HG03342 (cell line): Measurements from ENCODE around the gene ADGRL1.

Experiments
- ATAC-seq: cut with Tn5 transposase; IDR thresholded peaks from one replicate; pipeline ENCODE4 v1.9.1; 2021; ENCODE audit warnings: mild to moderate bottlenecking, moderate library complexity; ENCODE audit not compliant: unreplicated experiment

ADGRL1 gene

GRCh38 chr19:14145381-14145780 lies 60.6 kb downstream of the ADGRL1 start:
- no peak for ATAC-seq

- ATAC-seq = no peak
Measured at GRCh38 chr19:14142262-14143190, 63.4 kb downstream of the ADGRL1 start.

- ATAC-seq = no peak
Measured at GRCh38 chr19:14141041-14141440, 64.9 kb downstream of the ADGRL1 start.

- ATAC-seq = no peak
Measured at GRCh38 chr19:14139944-14140343, 66.0 kb downstream of the ADGRL1 start.

DNA sequence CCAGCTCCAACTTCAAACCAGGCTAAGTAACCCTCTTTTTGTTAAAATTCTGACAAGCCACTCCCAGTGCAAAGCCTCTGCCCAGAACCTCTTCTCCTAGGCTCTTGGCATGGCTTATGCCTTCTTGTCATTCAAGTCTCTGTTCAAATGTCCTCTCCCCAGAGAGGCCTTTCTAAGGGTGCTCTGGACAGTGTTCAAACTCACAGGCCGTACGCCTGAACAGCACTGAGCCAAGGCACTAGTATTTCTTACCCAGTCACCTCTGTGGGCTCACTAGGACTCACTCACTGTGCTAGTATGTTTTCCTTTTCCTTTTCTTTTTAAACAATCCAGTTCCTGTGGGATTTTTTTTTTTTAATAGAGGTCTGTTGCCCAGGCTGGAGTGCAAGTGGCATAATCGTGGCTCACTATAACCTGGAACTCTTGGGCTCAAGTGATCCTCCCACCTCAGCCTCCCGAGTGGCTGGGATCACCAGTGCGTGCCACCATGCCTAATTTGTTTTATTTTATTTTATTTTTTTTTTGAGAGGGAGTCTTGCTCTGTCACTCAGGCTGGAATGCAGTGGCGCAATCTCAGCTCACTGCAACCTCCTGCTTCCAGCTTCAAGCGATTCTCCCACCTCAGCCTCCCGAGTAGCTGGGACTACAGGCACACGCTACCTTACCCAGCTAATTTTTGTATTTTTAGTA lies 67.2 kb downstream of the ADGRL1 start:
- no peak for ATAC-seq

GRCh38 chr19:14136509-14137281 lies 69.3 kb downstream of the ADGRL1 start, which contains the start of gene ASF1B:
ASF1B (minus strand) TSS chr19:14136589; CDS start chr19:14136456, 133 bp downstream.
- peak; percentile 77 for ATAC-seq

DNA sequence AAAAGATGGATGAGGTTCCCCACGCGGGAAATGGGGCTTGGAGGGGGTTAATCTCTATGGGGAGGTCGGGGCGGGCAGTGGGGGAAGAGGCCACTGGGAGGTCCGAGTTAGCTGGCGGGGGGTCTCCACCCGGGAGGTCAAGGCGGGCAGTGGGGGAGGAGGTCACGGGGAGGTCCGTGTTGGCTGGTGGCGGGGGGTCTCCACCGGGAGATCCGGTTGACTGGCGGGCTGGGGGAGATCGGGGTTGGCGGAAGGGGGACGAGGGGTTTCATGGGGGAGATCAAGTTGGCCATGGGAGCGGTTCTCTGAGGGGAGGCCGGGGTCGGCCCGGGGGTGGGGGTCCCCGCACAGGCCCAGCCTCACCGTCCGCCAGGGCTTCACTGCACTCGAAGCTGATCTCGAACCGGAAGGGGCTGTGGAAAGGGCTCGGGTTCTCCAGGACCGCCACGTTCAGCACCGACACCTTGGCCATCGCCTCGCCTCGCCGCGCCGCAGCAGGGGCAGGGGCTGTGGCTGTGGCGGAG lies 69.9 kb downstream of the ADGRL1 start:
- ATAC-seq = no peak

- ATAC-seq = no peak
Measured at GRCh38 chr19:14135355-14135754, 70.6 kb downstream of the ADGRL1 start.

- ATAC-seq = no peak
Measured at GRCh38 chr19:14127929-14128509, 78.0 kb downstream of the ADGRL1 start.

- ATAC-seq = no peak
Measured at GRCh38 chr19:14127176-14127575, 78.8 kb downstream of the ADGRL1 start.

DNA sequence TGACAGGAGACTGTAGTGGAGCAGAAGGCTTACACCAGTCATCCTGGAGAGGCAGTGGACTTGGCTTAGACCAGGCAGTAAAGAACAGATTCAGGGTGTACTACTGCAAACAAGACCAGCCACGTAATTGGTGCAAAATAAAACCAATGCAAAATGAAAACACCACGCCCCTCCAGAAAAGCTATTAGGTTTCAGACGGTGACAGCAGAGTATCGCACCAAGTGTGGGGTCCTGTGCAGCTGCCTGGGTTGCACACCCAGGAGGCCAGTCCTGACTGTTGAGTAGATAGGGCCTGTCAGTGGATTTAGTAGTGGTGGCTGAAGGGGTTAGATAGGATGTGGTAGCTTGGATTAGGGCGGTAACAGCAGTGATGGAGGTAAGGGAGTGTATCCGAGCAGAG lies 83.0 kb downstream of the ADGRL1 start:
- no peak for ATAC-seq

- no peak for ATAC-seq
Measured at GRCh38 chr19:14120497-14120780, 85.5 kb downstream of the ADGRL1 start.

DNA sequence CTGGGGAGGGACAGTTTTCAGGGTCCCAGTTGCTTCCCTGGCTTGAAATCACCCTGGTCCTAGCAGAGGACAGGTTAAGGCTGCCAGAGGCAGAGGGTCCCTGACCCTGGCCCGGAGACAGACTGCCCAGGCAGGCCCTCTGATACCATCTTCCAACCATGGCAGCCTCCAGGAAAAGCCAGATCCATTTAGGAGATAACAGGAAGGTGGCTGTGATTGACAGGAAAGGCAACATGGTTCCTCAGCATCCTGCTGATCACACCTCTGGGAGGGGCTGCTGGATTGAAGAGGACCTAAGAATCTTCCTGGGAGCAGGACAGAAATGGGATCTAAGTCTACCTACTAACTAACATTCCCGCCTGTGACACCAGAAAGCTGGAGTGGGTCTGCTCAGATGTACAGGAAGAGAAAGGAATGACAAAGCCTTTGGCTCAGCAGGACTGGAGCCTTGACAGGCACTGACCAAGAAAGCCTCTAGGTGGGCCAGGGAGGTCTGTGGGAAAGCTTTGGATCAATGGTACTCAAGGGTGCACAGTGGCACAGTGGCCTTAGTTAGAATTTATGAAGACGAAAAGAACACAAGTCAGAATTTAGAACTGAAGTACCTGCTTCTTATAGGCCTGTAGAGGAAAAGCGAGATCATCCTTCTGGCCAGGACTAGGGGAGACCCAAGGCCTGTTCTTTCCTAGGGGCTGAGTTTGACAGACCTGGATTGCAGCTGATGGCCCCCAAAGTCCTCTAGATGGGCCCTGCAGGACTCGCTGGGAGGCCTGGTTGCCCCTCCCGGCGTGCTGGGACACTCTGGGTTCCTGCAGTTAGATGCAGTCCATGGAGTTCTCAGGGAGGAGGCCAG lies 86.1 kb downstream of the ADGRL1 start:
- no peak for ATAC-seq

GRCh38 chr19:14119146-14119545 lies 86.8 kb downstream of the ADGRL1 start:
- no peak for ATAC-seq

GRCh38 chr19:14118165-14119051 lies 87.6 kb downstream of the ADGRL1 start:
- no peak for ATAC-seq

- ATAC-seq = peak; percentile 84
Measured at GRCh38 chr19:14117668-14118164, 88.3 kb downstream of the ADGRL1 start, which contains the start of gene PRKACA. PRKACA (minus strand) TSS chr19:14117762; CDS start chr19:14117547, 215 bp downstream.

DNA sequence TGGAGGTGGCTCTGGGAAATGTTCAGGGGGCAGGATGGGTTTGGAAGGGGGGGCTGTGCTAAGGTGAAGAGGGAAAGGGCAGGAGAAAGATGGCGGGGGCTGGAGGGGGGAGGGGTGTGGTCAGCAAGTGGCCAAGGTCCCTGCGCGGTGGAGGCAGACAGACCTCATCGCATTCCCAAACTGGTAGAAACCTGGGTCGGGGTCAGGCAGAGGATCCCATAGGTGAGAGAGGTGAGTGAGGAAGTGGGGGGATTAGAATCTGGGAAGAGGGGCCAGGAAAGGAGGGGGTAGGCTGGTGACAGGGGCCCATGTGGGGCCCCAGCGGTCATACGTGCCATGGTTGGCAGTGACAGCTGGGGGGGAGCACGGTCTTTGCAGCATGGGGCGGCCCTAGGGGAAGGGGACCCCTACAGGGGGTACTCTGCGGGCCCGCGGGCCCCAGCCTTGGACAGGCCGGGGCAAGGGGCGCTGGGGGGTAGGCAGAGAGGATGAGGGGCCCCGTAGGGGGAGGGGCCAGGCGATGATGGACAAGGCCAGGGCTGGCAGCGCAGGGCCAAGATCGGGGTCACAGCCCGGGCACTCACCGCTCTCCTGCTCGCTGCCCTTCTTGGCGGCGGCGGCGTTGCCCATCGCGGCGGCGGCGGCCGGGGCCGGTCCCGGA lies 88.9 kb downstream of the ADGRL1 start:
- peak; percentile 6 for ATAC-seq

GRCh38 chr19:14116525-14116917 lies 89.4 kb downstream of the ADGRL1 start:
- ATAC-seq = no peak
